Measurements from ENCODE around the gene RGL3. TPM values are rescaled to one million over a fixed set of nuclear protein-coding genes. Genes with fewer than 3 reads are reported as not detected.

The RGL3 gene
- total RNA-seq, 4 donors from 2014 or later, result 0.25 to 3.7 (median 1.3) TPM

GRCh38 chr19:11401808-11402543, 17.1 kb downstream of the RGL3 start:
- TF ChIP-seq POLR2A (IDR thresholded peaks at IDR 0.05) (no peak), EP300 (IDR thresholded peaks at IDR 0.05) (no peak), CTCF (IDR thresholded peaks at IDR 0.05) (no peak), POLR2AphosphoS5 (IDR thresholded peaks at IDR 0.05) (no peak)
- peaks cover 21% of the 10 kb centered on the region for H3K27me3 ChIP-seq
- H3K36me3 ChIP-seq, result no peaks in the 10 kb centered on the region
- 82 to 88% methylated on average over 3 to 4 of the region's 9 CpGs for WGBS, 2 donors (ENCODE audit: low coverage in 1 of 2)
- no peaks in the 10 kb centered on the region for H3K9me3 ChIP-seq
- no peak overlapping the region for H3K27ac ChIP-seq
- ATAC-seq, result no peak
- no peak overlapping the region for H3K4me3 ChIP-seq
- peaks cover 0 to 6% (median 0%) of the 10 kb centered on the region in 3 donors for H3K4me1 ChIP-seq

- TF ChIP-seq POLR2A (IDR thresholded peaks at IDR 0.05) (no peak), POLR2AphosphoS5 (IDR thresholded peaks at IDR 0.05) (no peak), CTCF (IDR thresholded peaks at IDR 0.05) (no peak), EP300 (IDR thresholded peaks at IDR 0.05) (no peak)
- no peak for ATAC-seq
- H3K9me3 ChIP-seq, result no peaks in the 10 kb centered on the region
- H3K4me3 ChIP-seq, result no peak overlapping the region
- H3K4me1 ChIP-seq, result no peaks in the 10 kb centered on the region
- peaks cover 9% of the 10 kb centered on the region for H3K27me3 ChIP-seq
- H3K36me3 ChIP-seq, result no peaks in the 10 kb centered on the region
- no peak overlapping the region for H3K27ac ChIP-seq
- WGBS, 2 donors (ENCODE audit: low coverage in 1 of 2), result 57% methylated on average over 1 of the region's 1 CpG; no CpG with 5 or more reads in 1 of the 2 donors
Observed at GRCh38 chr19:11400798-11401197, 18.3 kb downstream of the RGL3 start.

- no peaks in the 10 kb centered on the region for H3K9me3 ChIP-seq
- H3K4me3 ChIP-seq, result no peak overlapping the region
- no peaks in the 10 kb centered on the region for H3K36me3 ChIP-seq
- H3K27me3 ChIP-seq, result peaks cover 11% of the 10 kb centered on the region
- ATAC-seq, result no peak
- no peaks in the 10 kb centered on the region for H3K4me1 ChIP-seq
- TF ChIP-seq CTCF (IDR thresholded peaks at IDR 0.05) (no peak), EP300 (IDR thresholded peaks at IDR 0.05) (no peak), POLR2AphosphoS5 (IDR thresholded peaks at IDR 0.05) (no peak), POLR2A (IDR thresholded peaks at IDR 0.05) (no peak)
- WGBS, 2 donors (ENCODE audit: low coverage in 1 of 2), result 80 to 100% methylated on average over 1 of the region's 9 CpGs
- no peak overlapping the region for H3K27ac ChIP-seq
Observed at GRCh38 chr19:11399667-11400066, 19.4 kb downstream of the RGL3 start.

- TF ChIP-seq POLR2AphosphoS5 (IDR thresholded peaks at IDR 0.05), result no peak
- no peak for TF ChIP-seq CTCF (IDR thresholded peaks at IDR 0.05)
- TF ChIP-seq EP300 (IDR thresholded peaks at IDR 0.05), result no peak
- no peak for TF ChIP-seq POLR2A (IDR thresholded peaks at IDR 0.05)
- H3K4me3 ChIP-seq, result no peak overlapping the region
- H3K36me3 ChIP-seq, result no peaks in the 10 kb centered on the region
- H3K27ac ChIP-seq, result no peak overlapping the region
- ATAC-seq, result no peak
- H3K27me3 ChIP-seq, result peaks cover 15% of the 10 kb centered on the region
- no peaks in the 10 kb centered on the region for H3K4me1 ChIP-seq
- WGBS, 2 donors (ENCODE audit: low coverage in 1 of 2), result 88% methylated on average over 6 of the region's 22 CpGs; no CpG with 5 or more reads in 1 of the 2 donors
- no peaks in the 10 kb centered on the region for H3K9me3 ChIP-seq
Observed at GRCh38 chr19:11397089-11397610, 22.0 kb downstream of the RGL3 start.

Data from gastroesophageal sphincter (tissue), 4 donors.